Measurements from ENCODE around the gene UNK. TPM values are rescaled to one million over a fixed set of nuclear protein-coding genes. Genes with fewer than 3 reads are reported as not detected.

UNK gene
- total and polyA plus RNA-seq, 11 donors, result 11.3 to 27.5 (median 16.3) TPM

GRCh38 chr17:75754378-75755204, 30.0 kb upstream of the UNK start:
- DNase-seq, result no peak
- intact Hi-C loops (cut with DNase I), result loop anchor here in 2 of 10 donors (10.0 kb wide), 1 partner anchor 330 kb away; no protein-coding TSS in a partner anchor
- no peak for TF ChIP-seq POLR2A (IDR thresholded peaks at IDR 0.05)
- TF ChIP-seq, protein P1, sequence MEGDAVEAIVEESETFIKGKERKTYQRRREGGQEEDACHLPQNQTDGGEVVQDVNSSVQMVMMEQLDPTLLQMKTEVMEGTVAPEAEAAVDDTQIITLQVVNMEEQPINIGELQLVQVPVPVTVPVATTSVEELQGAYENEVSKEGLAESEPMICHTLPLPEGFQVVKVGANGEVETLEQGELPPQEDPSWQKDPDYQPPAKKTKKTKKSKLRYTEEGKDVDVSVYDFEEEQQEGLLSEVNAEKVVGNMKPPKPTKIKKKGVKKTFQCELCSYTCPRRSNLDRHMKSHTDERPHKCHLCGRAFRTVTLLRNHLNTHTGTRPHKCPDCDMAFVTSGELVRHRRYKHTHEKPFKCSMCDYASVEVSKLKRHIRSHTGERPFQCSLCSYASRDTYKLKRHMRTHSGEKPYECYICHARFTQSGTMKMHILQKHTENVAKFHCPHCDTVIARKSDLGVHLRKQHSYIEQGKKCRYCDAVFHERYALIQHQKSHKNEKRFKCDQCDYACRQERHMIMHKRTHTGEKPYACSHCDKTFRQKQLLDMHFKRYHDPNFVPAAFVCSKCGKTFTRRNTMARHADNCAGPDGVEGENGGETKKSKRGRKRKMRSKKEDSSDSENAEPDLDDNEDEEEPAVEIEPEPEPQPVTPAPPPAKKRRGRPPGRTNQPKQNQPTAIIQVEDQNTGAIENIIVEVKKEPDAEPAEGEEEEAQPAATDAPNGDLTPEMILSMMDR (IDR thresholded peaks at IDR 0.05), result no peak

DNA sequence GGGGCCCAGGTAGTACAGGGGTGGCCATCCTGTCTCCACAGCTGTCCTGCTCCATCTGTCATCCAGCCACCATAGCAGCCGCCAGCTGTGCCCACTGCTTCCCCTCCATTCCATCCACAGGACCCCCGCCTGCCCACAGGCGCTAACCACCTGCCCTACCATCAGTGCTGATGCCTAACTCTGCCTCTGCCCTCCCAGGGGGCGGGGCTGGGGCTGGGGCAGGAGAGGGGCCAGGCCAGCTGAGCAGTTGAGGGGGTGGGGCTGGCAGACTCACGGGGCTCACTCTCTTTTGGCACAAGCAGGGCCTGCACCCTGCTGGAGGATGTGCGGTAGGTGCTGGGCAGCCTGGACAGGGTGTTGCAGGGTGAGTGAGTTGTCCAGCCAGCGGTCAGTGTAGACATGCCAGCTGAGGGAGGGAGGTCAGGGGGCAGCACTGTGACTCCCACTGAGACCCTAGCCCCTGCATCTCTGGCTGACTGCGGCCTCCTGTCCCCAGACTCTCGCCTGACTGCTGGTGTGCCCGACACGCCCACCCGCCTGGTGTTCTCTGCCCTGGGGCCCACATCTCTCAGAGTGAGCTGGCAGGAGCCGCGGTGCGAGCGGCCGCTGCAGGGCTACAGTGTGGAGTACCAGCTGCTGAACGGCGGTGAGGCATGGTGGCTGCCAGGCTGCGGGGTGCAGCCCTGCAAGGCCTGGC, 29.3 kb upstream of the UNK start:
- H3K36me3 ChIP-seq, result peaks cover 0 to 29% (median 7%) of the 10 kb centered on the region in 9 donors
- peaks cover 0 to 27% (median 10%) of the 10 kb centered on the region in 12 donors for H3K4me1 ChIP-seq
- DNase-seq, result peak in 1 of 5 donors; percentile 54
- H3K27me3 ChIP-seq, result no peaks in the 10 kb centered on the region
- intact Hi-C loops (cut with DNase I), result loop anchor here in 2 of 10 donors (10.0 kb wide), 1 partner anchor 331 kb away; no protein-coding TSS in a partner anchor
- H3K9me3 ChIP-seq, result no peaks in the 10 kb centered on the region
- ATAC-seq, result no peak
- TF ChIP-seq, protein P1 (IDR thresholded peaks at IDR 0.05), result no peak
- no peak for TF ChIP-seq POLR2A (IDR thresholded peaks at IDR 0.05)
- 88% methylated on average over 17 to 20 of the region's 20 CpGs for WGBS, 4 donors
- H3K4me3 ChIP-seq, result no peak overlapping the region
- no peak overlapping the region for H3K27ac ChIP-seq

More at GRCh38 chr17:75754378-75755204, 30.0 kb upstream of the UNK start:
- peak in 1 of 4 donors; percentile 1 for ATAC-seq
- peaks cover 0 to 32% (median 7%) of the 10 kb centered on the region in 9 donors for H3K36me3 ChIP-seq
- WGBS, 4 donors, result 68 to 79% (median 75%) methylated on average over 25 to 27 of the region's 27 CpGs
- H3K4me3 ChIP-seq, result peak overlapping the region in 7 of 12 donors; percentile 37 to 58 (median 47)
- no peaks in the 10 kb centered on the region for H3K9me3 ChIP-seq
- peak overlapping the region in 5 of 12 donors; percentile 35 to 72 (median 53) for H3K27ac ChIP-seq
- H3K27me3 ChIP-seq, result no peaks in the 10 kb centered on the region
- peaks cover 0 to 32% (median 13%) of the 10 kb centered on the region in 12 donors for H3K4me1 ChIP-seq

DNA sequence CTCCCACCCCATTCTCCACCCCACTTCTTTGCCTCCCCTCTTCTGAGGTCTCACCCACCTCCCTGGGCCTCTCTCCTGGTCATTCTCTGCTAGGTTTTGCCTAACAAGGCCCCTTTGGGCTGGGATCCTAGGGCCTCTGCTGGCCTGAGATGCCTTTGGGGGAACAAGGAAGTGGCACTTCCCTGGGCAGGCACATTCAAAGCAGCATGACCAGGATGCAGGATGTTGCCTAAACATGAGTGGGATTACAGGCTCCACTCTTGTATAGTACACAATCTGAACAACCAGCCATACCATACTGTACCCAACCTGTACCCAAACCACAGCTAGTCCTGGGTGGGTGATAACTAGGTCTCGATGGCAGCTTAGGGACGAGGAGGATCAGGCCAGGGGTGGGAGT, 28.6 kb upstream of the UNK start:
- DNase-seq (peak in 1 of 5 donors; percentile 37), ATAC-seq (no peak)
- no peaks in the 10 kb centered on the region for H3K27me3 ChIP-seq
- no peak overlapping the region for H3K27ac ChIP-seq
- 94 to 100% (median 96%) methylated on average over 2 of the region's 2 CpGs for WGBS, 4 donors
- TF ChIP-seq POLR2A (IDR thresholded peaks at IDR 0.05), result no peak
- TF ChIP-seq, protein P1 (IDR thresholded peaks at IDR 0.05), result no peak
- intact Hi-C loops (cut with DNase I), result loop anchor here in 2 of 10 donors (10.0 kb wide), 1 partner anchor 331 kb away; no protein-coding TSS in a partner anchor
- peaks cover 0 to 26% (median 10%) of the 10 kb centered on the region in 12 donors for H3K4me1 ChIP-seq
- H3K4me3 ChIP-seq, result no peak overlapping the region
- H3K36me3 ChIP-seq, result peaks cover 0 to 25% (median 7%) of the 10 kb centered on the region in 9 donors
- no peaks in the 10 kb centered on the region for H3K9me3 ChIP-seq

Measured in heart left ventricle (tissue), 16 donors.